ENCODE data around the gene ZFX.
"Not testable (repeated sequence)": the region's sequence is repeated elsewhere in the genome, so short reads cannot be mapped to it uniquely, and the experiment has no call there.

The ZFX gene

DNA sequence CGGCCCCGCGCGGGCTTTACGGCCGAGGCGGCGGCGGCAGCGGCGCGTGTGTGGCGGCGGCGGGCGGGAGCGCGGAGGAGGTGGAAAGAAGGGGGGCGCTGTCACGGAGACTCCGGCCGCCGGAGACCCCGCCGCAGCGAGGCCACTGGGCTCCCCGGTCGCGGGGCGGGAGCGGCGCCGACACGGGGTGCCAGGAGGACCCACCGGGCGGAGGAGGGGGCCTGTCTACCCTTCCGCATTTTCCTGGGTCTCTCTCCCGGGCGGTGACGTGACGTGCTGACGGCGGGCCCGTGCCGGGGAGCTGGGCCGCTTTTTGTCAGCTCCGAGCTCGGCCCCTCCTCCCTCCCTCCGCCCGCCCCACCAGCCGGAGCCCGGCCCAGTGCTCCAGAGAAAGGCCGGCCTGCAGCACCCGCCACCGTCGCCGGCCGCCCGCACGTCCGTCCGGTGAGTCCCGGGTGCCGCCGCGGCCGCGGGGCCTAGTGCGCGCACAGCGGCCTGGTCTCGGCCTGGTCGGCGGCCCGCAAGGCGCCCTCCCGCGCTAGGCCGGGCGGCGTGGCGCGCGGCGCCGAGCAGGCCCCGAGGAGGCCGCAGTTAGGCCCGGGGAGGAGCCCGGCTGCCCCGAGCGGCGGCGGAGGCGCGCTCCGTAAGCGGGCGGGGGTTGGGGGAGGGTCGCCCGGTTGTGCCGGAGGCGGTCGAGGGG, at the start of gene ZFX:
Gene ZFX (plus strand): TSS at position 379 of the 700 bp plus-strand sequence. CDS start 23,014 bp downstream, outside the sequence.
- Mint-ChIP-seq H3K4me3 (peak within 1 kb of the TSS; percentile 93), H3K9me3 (no peaks in the 10 kb centered on the region), H3K27me3 (ENCODE audit: low read depth) (no peaks in the 10 kb centered on the region), H3K4me1 (ENCODE audit: low read depth) (peaks cover 43% of the 10 kb centered on the region), H3K36me3 (ENCODE audit: low read depth) (peaks cover 17% of the 10 kb centered on the region), H3K27ac (peak within 1 kb of the TSS; percentile 90)

DNA sequence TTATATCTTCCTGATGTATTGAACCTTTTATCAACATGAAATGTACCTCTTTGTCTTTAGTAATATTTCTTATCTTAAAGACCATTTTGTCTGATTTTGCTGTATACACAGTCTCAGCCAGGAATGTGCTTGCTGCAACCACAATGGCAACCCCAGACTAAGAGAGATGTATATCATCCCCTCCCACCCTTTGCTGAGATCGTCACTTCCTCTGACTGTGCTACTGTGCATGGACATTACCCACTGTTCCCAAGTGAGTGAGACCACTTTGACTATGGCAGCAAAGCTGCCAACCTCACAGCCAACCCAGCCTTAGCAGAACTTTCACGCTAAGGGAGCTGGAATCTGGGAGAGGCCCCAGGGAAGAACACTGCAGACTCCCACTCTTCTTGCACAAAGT, 48.8 kb upstream of the ZFX start:
- Mint-ChIP-seq H3K9me3 (no peaks in the 10 kb centered on the region), H3K36me3 (ENCODE audit: low read depth) (no peaks in the 10 kb centered on the region), H3K4me3 (no peak overlapping the region), H3K27me3 (ENCODE audit: low read depth) (no peaks in the 10 kb centered on the region), H3K27ac (no peak overlapping the region), H3K4me1 (ENCODE audit: low read depth) (peaks cover 2% of the 10 kb centered on the region)

DNA sequence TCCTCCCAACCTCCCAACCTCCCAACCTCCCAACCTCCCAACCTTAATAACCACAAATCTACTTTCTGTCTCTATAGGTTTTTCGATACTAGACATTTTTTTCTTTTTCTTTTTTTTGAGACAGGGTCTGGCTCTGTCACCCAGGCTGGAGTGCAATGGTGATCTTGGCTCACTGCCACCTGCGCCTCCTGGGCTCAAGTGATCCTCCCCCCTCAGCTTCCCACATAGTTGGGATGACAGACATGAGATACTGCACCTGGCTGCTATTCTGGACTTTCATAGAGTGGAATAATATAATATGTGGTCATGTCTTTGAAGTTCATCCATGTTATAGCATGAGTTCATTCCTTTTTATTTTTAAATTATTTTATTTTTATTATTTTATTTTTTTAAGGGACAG, 39.5 kb upstream of the ZFX start:
- Mint-ChIP-seq H3K4me3 (no peak overlapping the region), H3K9me3 (no peaks in the 10 kb centered on the region), H3K27ac (no peak overlapping the region), H3K36me3 (ENCODE audit: low read depth) (no peaks in the 10 kb centered on the region), H3K4me1 (ENCODE audit: low read depth) (no peaks in the 10 kb centered on the region), H3K27me3 (ENCODE audit: low read depth) (no peaks in the 10 kb centered on the region)

DNA sequence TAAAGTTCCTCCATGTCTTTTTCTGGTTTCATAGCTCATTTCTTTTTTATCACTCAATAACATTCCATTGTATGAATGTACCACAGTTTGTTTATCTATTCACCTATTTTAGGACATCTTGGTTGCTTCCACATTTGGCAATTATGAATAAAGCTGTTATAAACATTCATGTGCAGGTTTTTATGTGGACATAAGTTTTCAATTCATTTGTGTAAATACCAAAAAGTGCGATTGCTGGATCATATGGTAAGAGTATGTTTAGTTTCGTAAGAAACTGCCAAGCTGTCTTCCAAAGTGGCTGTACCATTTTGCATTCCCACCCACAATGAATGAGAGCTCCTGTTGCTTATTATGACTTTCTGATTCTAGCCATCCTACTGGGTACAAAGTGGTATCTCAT, 36.3 kb upstream of the ZFX start:
- H3K9me3 Mint-ChIP-seq = no peaks in the 10 kb centered on the region
- H3K27ac Mint-ChIP-seq = no peak overlapping the region
- H3K27me3 Mint-ChIP-seq (ENCODE audit: low read depth) = no peaks in the 10 kb centered on the region
- H3K36me3 Mint-ChIP-seq (ENCODE audit: low read depth) = no peaks in the 10 kb centered on the region
- H3K4me1 Mint-ChIP-seq (ENCODE audit: low read depth) = no peaks in the 10 kb centered on the region
- no peak overlapping the region for H3K4me3 Mint-ChIP-seq

DNA sequence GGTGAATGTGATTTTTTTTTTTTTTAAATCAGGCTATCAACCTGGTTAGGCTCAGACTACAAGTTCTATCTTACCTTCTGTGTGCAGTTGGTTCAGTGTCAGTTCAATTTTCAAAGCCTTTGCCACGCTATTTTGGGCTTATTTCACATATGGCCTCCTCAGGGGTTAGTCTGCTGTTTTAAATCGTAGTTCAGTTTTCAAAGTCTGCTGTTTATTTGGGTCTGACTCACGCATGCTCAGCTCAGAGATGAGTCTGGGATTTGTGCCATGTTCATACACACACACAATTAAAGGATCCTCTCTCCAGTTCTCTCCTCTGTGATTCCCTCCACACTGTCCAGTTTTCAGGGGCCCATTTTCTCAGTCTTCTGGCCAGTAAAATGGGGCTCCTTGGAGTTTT, 32.3 kb upstream of the ZFX start:
- H3K4me3 Mint-ChIP-seq = no peak overlapping the region
- H3K4me1 Mint-ChIP-seq (ENCODE audit: low read depth) = no peaks in the 10 kb centered on the region

DNA sequence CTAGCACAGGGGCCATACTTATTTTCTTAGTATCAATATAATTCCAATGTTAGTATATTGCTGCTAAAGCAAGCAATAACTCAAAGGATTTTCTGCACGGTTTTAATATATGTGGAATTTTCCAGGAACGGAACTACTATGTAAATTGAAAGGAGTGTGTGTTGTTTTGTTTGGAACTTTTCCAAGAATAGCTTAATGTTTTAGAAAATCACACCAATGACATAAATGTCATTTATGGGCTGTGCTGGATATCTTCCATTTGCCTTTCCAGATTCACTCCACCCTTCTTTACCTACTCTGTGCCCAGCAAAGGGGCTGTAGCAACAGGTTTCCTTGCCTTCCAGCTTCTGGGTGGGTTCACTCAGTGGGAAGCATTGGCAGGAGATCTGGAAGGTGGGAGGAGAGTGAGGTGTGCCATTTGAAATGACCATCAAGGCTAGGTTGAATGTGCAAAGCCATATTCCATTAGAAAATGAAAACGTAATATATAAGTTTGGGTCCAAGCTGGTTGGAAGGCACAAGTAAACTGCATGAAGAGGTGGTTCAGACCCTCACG, 25.2 kb upstream of the ZFX start:
- H3K27ac Mint-ChIP-seq = no peak overlapping the region
- no peaks in the 10 kb centered on the region for H3K4me1 Mint-ChIP-seq (ENCODE audit: low read depth)
- no peak overlapping the region for H3K4me3 Mint-ChIP-seq

More for the DNA sequence above, 32.3 kb upstream of the ZFX start:
- Mint-ChIP-seq H3K27me3 (ENCODE audit: low read depth) (no peaks in the 10 kb centered on the region), H3K9me3 (no peaks in the 10 kb centered on the region), H3K36me3 (ENCODE audit: low read depth) (no peaks in the 10 kb centered on the region), H3K27ac (no peak overlapping the region)

DNA sequence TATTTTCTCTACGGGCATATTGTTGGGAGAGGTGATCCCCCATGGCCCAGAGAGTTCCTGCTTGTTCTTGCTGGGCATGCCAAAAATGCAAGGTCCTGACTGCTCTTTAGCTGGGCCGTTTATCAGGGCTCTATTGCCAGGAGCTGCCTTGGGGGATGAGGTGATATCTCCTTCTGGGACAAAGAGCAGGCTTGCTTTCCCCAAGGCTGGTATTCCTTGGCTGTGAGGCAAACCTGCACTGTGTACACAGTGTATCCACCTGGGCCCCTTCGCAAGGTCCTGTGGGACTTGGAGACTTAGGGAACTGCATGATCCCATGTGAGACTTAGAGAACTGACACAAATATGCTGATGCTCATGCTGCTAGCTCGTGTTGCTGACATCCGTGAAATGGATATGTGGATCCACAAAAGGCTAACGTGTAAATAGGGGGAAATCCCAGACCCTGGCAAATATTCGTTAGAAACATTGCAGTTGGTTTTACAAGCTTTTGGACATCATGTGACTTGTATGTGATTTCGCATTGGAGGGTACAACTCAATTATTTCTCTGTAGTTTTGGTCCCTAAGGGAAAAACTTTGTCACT, 24.4 kb upstream of the ZFX start:
- Mint-ChIP-seq H3K36me3 (ENCODE audit: low read depth) (no peaks in the 10 kb centered on the region), H3K27me3 (ENCODE audit: low read depth) (no peaks in the 10 kb centered on the region), H3K4me1 (ENCODE audit: low read depth) (no peaks in the 10 kb centered on the region), H3K4me3 (no peak overlapping the region), H3K9me3 (no peaks in the 10 kb centered on the region), H3K27ac (no peak overlapping the region)

More for the DNA sequence above, 25.2 kb upstream of the ZFX start:
- Mint-ChIP-seq H3K27me3 (ENCODE audit: low read depth) (no peaks in the 10 kb centered on the region), H3K9me3 (no peaks in the 10 kb centered on the region), H3K36me3 (ENCODE audit: low read depth) (no peaks in the 10 kb centered on the region)

DNA sequence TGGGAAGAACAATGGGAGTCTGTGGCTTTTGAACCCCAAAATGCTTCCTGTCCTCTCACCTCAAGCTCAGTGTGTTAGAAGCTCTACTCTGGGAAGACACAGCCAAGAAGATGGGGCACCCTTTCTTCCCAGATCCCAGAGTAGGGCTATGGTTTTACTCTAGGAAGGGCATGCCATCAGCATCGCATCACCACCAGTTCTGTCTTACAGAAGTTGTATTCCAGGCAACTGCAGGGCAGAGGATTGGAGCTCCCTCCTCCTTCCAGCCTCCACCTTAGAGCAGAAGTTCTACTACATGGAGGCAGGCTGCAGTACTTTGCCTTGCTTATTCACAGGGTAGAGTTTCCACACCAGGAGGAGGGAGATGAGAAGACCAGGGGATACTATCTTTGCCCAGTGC, 18.1 kb upstream of the ZFX start:
- Mint-ChIP-seq H3K27me3 (ENCODE audit: low read depth) (peaks cover 3% of the 10 kb centered on the region), H3K27ac (no peak overlapping the region), H3K36me3 (ENCODE audit: low read depth) (no peaks in the 10 kb centered on the region), H3K4me3 (no peak overlapping the region), H3K9me3 (no peaks in the 10 kb centered on the region), H3K4me1 (ENCODE audit: low read depth) (no peaks in the 10 kb centered on the region)

DNA sequence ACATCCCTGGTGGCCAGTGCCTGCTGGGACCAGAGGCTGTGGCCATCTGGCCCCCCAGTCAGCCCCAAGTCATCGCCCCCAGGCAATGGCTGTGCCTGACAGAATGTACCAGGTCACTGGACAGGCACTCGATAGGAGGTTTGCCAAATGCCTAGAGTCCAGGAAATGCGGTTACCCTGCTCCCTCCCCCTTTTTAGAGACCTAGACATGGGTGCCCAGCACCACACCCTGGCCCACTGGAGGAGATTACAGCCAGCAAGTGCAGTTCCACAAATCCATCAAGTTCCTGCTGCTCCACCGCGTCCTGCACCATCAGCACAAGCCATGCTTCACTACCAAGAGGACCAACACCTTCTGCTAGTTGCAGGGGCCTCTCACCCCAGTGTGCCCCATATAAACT, 16.2 kb upstream of the ZFX start:
- H3K9me3 Mint-ChIP-seq = no peaks in the 10 kb centered on the region
- no peaks in the 10 kb centered on the region for H3K36me3 Mint-ChIP-seq (ENCODE audit: low read depth)
- no peak overlapping the region for H3K4me3 Mint-ChIP-seq
- H3K4me1 Mint-ChIP-seq (ENCODE audit: low read depth) = no peaks in the 10 kb centered on the region
- no peak overlapping the region for H3K27ac Mint-ChIP-seq
- peaks cover 3% of the 10 kb centered on the region for H3K27me3 Mint-ChIP-seq (ENCODE audit: low read depth)

DNA sequence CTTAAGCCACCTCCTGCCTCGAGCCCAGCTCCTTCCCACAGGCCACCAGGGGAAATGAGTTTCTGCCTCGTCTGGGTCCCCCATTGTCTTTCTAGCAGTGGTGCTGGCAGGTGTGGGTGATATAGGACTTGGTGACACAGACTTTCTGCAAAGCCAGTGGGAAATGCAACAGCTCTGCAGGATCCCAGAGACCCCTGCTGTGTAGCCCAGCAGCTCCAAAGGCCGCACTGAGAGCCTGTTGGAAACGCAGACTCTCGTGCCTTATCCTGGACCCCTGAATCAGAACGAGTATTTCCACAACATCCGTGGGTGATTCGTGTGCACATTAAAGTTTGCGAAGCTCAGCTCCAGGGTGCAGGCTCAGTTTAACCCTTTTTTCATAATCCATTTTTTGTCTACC, 13.8 kb upstream of the ZFX start:
- H3K9me3 Mint-ChIP-seq; H3K4me3 Mint-ChIP-seq; H3K27me3 Mint-ChIP-seq (ENCODE audit: low read depth); H3K4me1 Mint-ChIP-seq (ENCODE audit: low read depth); H3K36me3 Mint-ChIP-seq (ENCODE audit: low read depth); H3K27ac Mint-ChIP-seq: not testable (repeated sequence)

DNA sequence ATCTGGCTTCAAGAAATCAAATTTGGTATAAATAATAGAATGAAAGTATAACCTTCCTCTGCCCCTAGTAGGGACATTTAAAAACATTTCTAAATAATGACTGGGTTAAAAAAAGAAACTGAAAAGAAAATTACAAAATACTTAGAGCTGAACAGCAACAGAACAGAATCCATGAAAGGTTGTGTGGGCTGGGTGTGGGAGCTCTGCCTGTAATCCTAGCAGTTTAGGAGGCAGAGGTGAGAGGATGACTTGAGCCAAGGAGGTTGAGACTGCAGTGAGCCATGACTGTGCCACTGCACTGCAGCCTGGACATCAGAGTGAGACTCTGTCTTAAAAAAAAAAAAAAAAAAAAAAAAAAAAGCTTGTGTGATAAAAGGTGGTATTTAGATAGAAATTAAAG, 12.3 kb upstream of the ZFX start:
- H3K27ac Mint-ChIP-seq = no peak overlapping the region
- H3K4me3 Mint-ChIP-seq = no peak overlapping the region
- H3K36me3 Mint-ChIP-seq (ENCODE audit: low read depth) = no peaks in the 10 kb centered on the region
- H3K4me1 Mint-ChIP-seq (ENCODE audit: low read depth) = no peaks in the 10 kb centered on the region
- H3K9me3 Mint-ChIP-seq = no peaks in the 10 kb centered on the region
- peaks cover 3% of the 10 kb centered on the region for H3K27me3 Mint-ChIP-seq (ENCODE audit: low read depth)

DNA sequence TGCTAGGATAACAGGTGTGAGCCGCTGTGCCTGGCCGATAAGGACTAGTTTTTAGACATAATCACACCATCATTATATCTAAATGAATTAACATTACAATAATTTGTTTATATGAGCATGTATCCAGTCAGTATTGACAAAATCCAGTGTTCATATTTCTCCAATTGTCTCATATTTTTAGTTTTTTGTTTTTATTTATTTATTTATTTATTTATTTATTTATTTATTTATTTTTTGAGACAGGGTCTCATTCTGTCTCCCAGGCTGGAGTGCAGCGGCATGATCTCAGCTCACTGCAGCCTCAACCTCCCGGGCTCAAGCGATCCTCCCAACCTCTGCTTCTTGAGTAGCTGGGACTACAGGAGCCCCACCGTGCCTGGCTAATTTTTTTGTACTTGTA, 5.5 kb upstream of the ZFX start:
- peaks cover 17% of the 10 kb centered on the region for H3K4me1 Mint-ChIP-seq (ENCODE audit: low read depth)
- H3K27me3 Mint-ChIP-seq (ENCODE audit: low read depth); H3K36me3 Mint-ChIP-seq (ENCODE audit: low read depth); H3K4me3 Mint-ChIP-seq; H3K27ac Mint-ChIP-seq; H3K9me3 Mint-ChIP-seq: not testable (repeated sequence)

DNA sequence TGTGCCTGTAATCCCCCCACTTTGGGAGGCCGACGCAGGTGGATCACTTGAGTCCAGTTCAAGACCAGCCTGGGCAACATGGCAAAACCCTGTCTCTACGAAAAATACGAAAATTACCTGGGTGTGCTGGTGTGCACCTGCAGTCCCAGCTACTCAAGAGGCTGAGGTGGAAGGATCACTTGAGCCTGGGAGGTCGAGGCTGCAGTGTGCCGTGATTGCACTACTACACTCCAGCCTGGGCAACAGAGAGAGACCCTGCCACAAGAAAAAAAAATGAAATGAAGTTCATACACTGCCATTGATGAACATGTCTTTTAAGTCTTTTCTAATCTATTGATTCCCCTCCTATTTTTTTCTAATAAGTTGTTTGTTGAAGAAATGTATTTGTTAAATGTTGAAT, 5.0 kb upstream of the ZFX start:
- Mint-ChIP-seq H3K4me3 (no peak overlapping the region), H3K36me3 (ENCODE audit: low read depth) (no peaks in the 10 kb centered on the region), H3K27me3 (ENCODE audit: low read depth) (no peaks in the 10 kb centered on the region), H3K27ac (no peak overlapping the region), H3K4me1 (ENCODE audit: low read depth) (peaks cover 17% of the 10 kb centered on the region), H3K9me3 (no peaks in the 10 kb centered on the region)

DNA sequence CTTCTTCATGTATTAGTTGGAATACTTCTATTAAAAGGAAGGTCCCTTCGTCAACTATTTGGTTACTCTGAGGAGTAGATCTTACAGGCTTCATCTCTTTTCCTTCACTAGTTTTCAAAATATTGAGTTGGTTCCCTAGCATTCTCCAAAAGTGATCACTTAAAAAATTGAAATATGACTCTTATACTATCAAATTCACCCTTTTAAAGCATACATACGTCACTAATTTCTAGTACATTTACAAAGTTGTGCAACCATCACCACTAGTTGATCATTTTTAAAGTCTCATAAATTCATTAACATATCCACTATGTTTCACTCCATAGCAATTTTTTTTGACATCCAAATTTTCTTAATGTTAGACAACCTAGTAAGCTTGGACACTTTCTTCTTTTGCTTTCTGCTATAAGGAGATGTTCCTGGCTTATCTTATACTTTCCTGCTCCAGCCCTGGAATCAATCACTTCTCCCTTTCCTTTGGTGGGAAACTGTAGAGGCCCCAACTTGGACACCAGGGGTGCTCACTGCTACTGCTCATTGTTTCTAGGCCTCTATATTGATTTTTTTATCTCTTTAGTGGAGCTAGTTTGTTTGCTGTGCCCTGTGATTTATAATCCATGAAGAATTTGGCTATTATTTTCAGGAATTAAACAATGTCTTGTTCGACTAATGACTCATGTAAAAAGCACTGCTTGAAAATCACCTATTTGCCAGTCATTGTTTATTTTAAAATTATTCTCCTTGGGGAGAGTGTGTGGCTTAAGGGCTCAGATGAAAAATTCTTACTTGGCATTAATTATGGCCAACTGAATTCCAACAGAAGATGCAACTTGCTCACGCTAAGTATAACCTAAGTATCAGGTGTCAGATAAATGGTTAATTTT, 4.0 kb upstream of the ZFX start:
- Mint-ChIP-seq H3K4me1 (ENCODE audit: low read depth) (peaks cover 17% of the 10 kb centered on the region), H3K27me3 (ENCODE audit: low read depth) (no peaks in the 10 kb centered on the region), H3K9me3 (no peaks in the 10 kb centered on the region), H3K36me3 (ENCODE audit: low read depth) (no peaks in the 10 kb centered on the region), H3K27ac (peak overlapping the region; percentile 7), H3K4me3 (no peak overlapping the region)

Data from T-helper 1 cell treated with Interleukin-12 subunit alpha and Interleukin-12 subunit beta and Interleukin-4 antibody, amounts not matched to agents 30 μg/mL and 1 μg/mL, for 36 hours (primary cell).